SK-N-SH treated with all-trans-retinoic acid at 6 μM for 48 hours (cell line): ENCODE results near the gene HES4.
"Not testable (repeated sequence)": the region's sequence is repeated elsewhere in the genome, so short reads cannot be mapped to it uniquely, and the experiment has no call there.

Source experiments
- ARNTL ChIP-seq: fragments of 450-650 bp; formaldehyde crosslinking; IDR thresholded peaks from 2 replicates; pipeline ENCODE4 v1.5.0; 2020; ENCODE audit warnings: low read depth, mild to moderate bottlenecking, moderate library complexity, borderline replicate concordance
- RARB ChIP-seq: fragments of 250-450 bp; sonication (Bioruptor Pico); IDR thresholded peaks from 2 replicates; pipeline ENCODE4 v1.8.0; 2021; ENCODE audit warnings: mild to moderate bottlenecking, moderate library complexity

GRCh38 chr1:976791-977190 is 23.1 kb downstream of the HES4 start:
- TF ChIP-seq RARB; ARNTL (CRISPR knock-in tag): not testable (repeated sequence)
